Activated gamma-delta T cell treated with Interleukin-2 at 50 U/mL for 16 hours (primary cell): ENCODE data around the gene GIPR.
"Not testable (repeated sequence)": the region's sequence is repeated elsewhere in the genome, so short reads cannot be mapped to it uniquely, and the experiment has no call there.

Source experiments
- DNase-seq: peaks from one replicate; pipeline ENCODE4 v3.0.0-alpha.2; 2020

GIPR gene

GRCh38 chr19:45692187-45693105, 24.4 kb downstream of the GIPR start, which contains the start of gene QPCTL:
QPCTL (plus strand) TSS chr19:45692666; CDS start chr19:45692704, 38 bp downstream.
- DNase-seq, result peak; percentile 96

GRCh38 chr19:45693106-45693788, 25.2 kb downstream of the GIPR start:
- peak; percentile 75 for DNase-seq

- no peak for DNase-seq
Measured at GRCh38 chr19:45701676-45702075, 33.7 kb downstream of the GIPR start.

GRCh38 chr19:45705115-45705514, 37.1 kb downstream of the GIPR start:
- no peak for DNase-seq

GRCh38 chr19:45705710-45706415, 37.8 kb downstream of the GIPR start:
- DNase-seq, result no peak

- DNase-seq, result no peak
Measured at GRCh38 chr19:45710356-45711130, 42.5 kb downstream of the GIPR start.

- no peak for DNase-seq
Measured at GRCh38 chr19:45711851-45712698, 44.1 kb downstream of the GIPR start.

GRCh38 chr19:45712699-45713067, 44.7 kb downstream of the GIPR start:
- no peak for DNase-seq

- no peak for DNase-seq
Measured at GRCh38 chr19:45713141-45713540, 45.1 kb downstream of the GIPR start.

- no peak for DNase-seq
Measured at GRCh38 chr19:45715139-45715538, 47.1 kb downstream of the GIPR start.

- no peak for DNase-seq
Measured at GRCh38 chr19:45716359-45717130, 48.5 kb downstream of the GIPR start.

GRCh38 chr19:45717131-45717982, 49.3 kb downstream of the GIPR start:
- DNase-seq, result peak; percentile 96

GRCh38 chr19:45717983-45718650, 50.1 kb downstream of the GIPR start:
- DNase-seq, result no peak

- DNase-seq, result not testable (repeated sequence)
Measured at GRCh38 chr19:45720065-45720464, 52.0 kb downstream of the GIPR start.

GRCh38 chr19:45728683-45729082, 60.7 kb downstream of the GIPR start:
- DNase-seq, result not testable (repeated sequence)

GRCh38 chr19:45729800-45730290, 61.8 kb downstream of the GIPR start:
- DNase-seq, result no peak

- peak; percentile 90 for DNase-seq
Measured at GRCh38 chr19:45730368-45731288, 62.6 kb downstream of the GIPR start, which contains the start of gene FBXO46. FBXO46 (minus strand) TSS chr19:45730896; CDS start chr19:45713495, 17,401 bp downstream.
